NOMO-1 treated with dmso at 0.1 percent for 144 hours (cell line): ENCODE data around the gene GARIN6.
"Not testable (repeated sequence)": the region's sequence is repeated elsewhere in the genome, so short reads cannot be mapped to it uniquely, and the experiment has no call there.

ENCODE experiments used
- DNase-seq: peaks from one replicate; lab custom pipeline; 2025; ENCODE audit not compliant: unreplicated experiment; lab: John Stamatoyannopoulos, UW

Gene GARIN6

GRCh38 chr12:99647453-99647852 lies at the start of gene GARIN6:
Gene GARIN6, plus strand, starts transcription at chr12:99647753. Its CDS starts 422 bp downstream, at chr12:99648175.
- no peak for DNase-seq

- DNase-seq, result no peak
These were observed 48.8 kb upstream of the GARIN6 start for GRCh38 chr12:99598785-99599184.

- no peak for DNase-seq
These were observed 47.2 kb upstream of the GARIN6 start for GRCh38 chr12:99600388-99600787.

GRCh38 chr12:99609455-99610181 lies 37.9 kb upstream of the GARIN6 start:
- DNase-seq, result no peak

- no peak for DNase-seq
These were observed 36.4 kb upstream of the GARIN6 start for GRCh38 chr12:99611117-99611516.

- DNase-seq, result no peak
These were observed 36.0 kb upstream of the GARIN6 start for GRCh38 chr12:99611599-99611998.

- no peak for DNase-seq
These were observed 28.9 kb upstream of the GARIN6 start for GRCh38 chr12:99618657-99619056.

- DNase-seq, result no peak
These were observed 28.0 kb upstream of the GARIN6 start for GRCh38 chr12:99619389-99620158.

- no peak for DNase-seq
These were observed 27.4 kb upstream of the GARIN6 start for GRCh38 chr12:99620159-99620479.

GRCh38 chr12:99624591-99624990 lies 23.0 kb upstream of the GARIN6 start:
- not testable (repeated sequence) for DNase-seq

- DNase-seq, result no peak
These were observed 20.1 kb upstream of the GARIN6 start for GRCh38 chr12:99627459-99627858.

- DNase-seq, result no peak
These were observed 2.9 kb upstream of the GARIN6 start for GRCh38 chr12:99644629-99645028.

- no peak for DNase-seq
These were observed 630 bp downstream of the GARIN6 start for GRCh38 chr12:99648183-99648582.

- DNase-seq, result no peak
These were observed 2.0 kb downstream of the GARIN6 start for GRCh38 chr12:99649551-99649950.

- no peak for DNase-seq
These were observed 11.3 kb downstream of the GARIN6 start for GRCh38 chr12:99658671-99659349.

- DNase-seq, result no peak
These were observed 23.1 kb downstream of the GARIN6 start for GRCh38 chr12:99670635-99671034.

GRCh38 chr12:99680276-99680675 lies 32.7 kb downstream of the GARIN6 start:
- no peak for DNase-seq

- DNase-seq, result no peak
These were observed 38.6 kb downstream of the GARIN6 start for GRCh38 chr12:99686142-99686541.

GRCh38 chr12:99695050-99695449 lies 47.5 kb downstream of the GARIN6 start:
- no peak for DNase-seq
